ENCODE data around the gene MACROD1. TPM values are rescaled to one million over a fixed set of nuclear protein-coding genes. Genes with fewer than 3 reads are reported as not detected.

MACROD1 gene
- total and polyA plus RNA-seq, 9 of the 15 experiments (the other 6 are each of a cell fraction or from before 2014, with no cell fraction given): 1.1 to 60.0 (median 26.4) TPM

DNA sequence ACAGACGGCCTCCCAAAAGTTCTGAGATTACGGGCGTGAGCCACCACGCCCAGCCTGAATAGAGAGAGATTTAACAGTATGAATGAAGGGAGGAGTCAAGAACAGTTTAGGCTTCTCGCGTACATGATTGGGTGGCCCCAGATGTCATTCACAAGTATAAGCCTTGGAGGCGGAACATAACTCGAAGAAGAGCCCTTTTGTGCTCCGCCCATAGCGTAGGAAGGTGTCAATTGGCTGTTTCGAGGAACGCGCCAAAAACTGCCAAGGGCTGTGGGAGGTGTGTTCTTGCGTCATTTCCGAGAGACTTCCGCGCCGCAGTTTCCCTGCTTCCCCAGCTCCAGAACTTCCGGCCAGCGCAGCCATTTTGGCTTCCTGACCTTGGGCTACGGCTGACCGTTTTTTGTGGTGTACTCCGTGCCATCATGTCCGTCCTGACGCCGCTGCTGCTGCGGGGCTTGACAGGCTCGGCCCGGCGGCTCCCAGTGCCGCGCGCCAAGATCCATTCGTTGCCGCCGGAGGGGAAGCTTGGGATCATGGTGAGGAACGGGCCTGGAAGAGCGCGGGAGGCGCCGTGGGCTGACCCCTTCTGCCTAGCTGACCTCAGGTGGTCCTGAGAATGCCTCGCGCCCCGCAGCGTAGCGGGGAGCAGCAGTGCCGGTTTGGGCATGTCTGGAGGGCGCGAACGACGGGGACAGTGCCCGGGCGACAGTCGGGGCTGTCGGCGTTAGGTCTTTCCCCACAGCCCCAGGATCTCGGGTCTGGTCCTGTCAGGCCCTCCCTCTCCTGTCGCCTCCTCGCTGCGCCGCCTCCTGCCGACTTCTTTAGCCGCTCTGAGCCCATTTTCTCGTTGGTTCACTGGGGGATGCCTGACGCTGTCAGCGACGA lies 191.4 kb downstream of the MACROD1 start, which contains the start of gene COX8A (continued):
- TF ChIP-seq NR2C2 (CRISPR knock-in tag; IDR thresholded peaks at IDR 0.05) (peak; percentile 86; the same call in 1 of the 2 replicates), NR2C2 (tag; IDR thresholded peaks at IDR 0.05) (peak; percentile 88), RBM25 (IDR thresholded peaks at IDR 0.05; ENCODE audit: low read depth, low read length, severe bottlenecking) (peak; percentile 64), TAF1 (IDR thresholded peaks at IDR 0.05; ENCODE audit: control insufficient read depth, extremely low read depth, insufficient read depth, low read length, severe bottlenecking) (peak; percentile 94), SNRNP70 (optimal IDR thresholded peaks at IDR 0.05; ENCODE audit: low read depth, low read length) (no peak), ZEB2 (IDR thresholded peaks at IDR 0.05) (no peak), RBBP5 (IDR thresholded peaks at IDR 0.05; ENCODE audit: borderline replicate concordance, insufficient read depth, low read length, poor library complexity, severe bottlenecking) (no peak), ZNF165 (CRISPR knock-in tag; IDR thresholded peaks at IDR 0.05; ENCODE audit: borderline replicate concordance) (no peak; the same call in 1 of the 2 replicates), NBN (IDR thresholded peaks at IDR 0.05; ENCODE audit: low read depth) (no peak), RCOR1 (IDR thresholded peaks at IDR 0.05; ENCODE audit: borderline replicate concordance in 1 of 2, low read depth in 2 of 2, low read length in 2 of 2) (peak in 1 of 2 experiments; percentile 53; a peak in 2 of 4 replicates), SMARCE1 (IDR thresholded peaks at IDR 0.05) (peak; percentile 12; the same call in 1 of the 2 replicates), ZNF785 (CRISPR knock-in tag; IDR thresholded peaks at IDR 0.05) (no peak)
- TF ChIP-seq, protein P1, sequence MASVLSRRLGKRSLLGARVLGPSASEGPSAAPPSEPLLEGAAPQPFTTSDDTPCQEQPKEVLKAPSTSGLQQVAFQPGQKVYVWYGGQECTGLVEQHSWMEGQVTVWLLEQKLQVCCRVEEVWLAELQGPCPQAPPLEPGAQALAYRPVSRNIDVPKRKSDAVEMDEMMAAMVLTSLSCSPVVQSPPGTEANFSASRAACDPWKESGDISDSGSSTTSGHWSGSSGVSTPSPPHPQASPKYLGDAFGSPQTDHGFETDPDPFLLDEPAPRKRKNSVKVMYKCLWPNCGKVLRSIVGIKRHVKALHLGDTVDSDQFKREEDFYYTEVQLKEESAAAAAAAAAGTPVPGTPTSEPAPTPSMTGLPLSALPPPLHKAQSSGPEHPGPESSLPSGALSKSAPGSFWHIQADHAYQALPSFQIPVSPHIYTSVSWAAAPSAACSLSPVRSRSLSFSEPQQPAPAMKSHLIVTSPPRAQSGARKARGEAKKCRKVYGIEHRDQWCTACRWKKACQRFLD (CRISPR knock-in tag; IDR thresholded peaks at IDR 0.05): peak; percentile 69; the same call in 1 of the 2 replicates
- TF ChIP-seq, protein P2, sequence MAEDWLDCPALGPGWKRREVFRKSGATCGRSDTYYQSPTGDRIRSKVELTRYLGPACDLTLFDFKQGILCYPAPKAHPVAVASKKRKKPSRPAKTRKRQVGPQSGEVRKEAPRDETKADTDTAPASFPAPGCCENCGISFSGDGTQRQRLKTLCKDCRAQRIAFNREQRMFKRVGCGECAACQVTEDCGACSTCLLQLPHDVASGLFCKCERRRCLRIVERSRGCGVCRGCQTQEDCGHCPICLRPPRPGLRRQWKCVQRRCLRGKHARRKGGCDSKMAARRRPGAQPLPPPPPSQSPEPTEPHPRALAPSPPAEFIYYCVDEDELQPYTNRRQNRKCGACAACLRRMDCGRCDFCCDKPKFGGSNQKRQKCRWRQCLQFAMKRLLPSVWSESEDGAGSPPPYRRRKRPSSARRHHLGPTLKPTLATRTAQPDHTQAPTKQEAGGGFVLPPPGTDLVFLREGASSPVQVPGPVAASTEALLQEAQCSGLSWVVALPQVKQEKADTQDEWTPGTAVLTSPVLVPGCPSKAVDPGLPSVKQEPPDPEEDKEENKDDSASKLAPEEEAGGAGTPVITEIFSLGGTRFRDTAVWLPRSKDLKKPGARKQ (CRISPR knock-in tag; IDR thresholded peaks at IDR 0.05): no peak
- TF ChIP-seq, protein P3, sequence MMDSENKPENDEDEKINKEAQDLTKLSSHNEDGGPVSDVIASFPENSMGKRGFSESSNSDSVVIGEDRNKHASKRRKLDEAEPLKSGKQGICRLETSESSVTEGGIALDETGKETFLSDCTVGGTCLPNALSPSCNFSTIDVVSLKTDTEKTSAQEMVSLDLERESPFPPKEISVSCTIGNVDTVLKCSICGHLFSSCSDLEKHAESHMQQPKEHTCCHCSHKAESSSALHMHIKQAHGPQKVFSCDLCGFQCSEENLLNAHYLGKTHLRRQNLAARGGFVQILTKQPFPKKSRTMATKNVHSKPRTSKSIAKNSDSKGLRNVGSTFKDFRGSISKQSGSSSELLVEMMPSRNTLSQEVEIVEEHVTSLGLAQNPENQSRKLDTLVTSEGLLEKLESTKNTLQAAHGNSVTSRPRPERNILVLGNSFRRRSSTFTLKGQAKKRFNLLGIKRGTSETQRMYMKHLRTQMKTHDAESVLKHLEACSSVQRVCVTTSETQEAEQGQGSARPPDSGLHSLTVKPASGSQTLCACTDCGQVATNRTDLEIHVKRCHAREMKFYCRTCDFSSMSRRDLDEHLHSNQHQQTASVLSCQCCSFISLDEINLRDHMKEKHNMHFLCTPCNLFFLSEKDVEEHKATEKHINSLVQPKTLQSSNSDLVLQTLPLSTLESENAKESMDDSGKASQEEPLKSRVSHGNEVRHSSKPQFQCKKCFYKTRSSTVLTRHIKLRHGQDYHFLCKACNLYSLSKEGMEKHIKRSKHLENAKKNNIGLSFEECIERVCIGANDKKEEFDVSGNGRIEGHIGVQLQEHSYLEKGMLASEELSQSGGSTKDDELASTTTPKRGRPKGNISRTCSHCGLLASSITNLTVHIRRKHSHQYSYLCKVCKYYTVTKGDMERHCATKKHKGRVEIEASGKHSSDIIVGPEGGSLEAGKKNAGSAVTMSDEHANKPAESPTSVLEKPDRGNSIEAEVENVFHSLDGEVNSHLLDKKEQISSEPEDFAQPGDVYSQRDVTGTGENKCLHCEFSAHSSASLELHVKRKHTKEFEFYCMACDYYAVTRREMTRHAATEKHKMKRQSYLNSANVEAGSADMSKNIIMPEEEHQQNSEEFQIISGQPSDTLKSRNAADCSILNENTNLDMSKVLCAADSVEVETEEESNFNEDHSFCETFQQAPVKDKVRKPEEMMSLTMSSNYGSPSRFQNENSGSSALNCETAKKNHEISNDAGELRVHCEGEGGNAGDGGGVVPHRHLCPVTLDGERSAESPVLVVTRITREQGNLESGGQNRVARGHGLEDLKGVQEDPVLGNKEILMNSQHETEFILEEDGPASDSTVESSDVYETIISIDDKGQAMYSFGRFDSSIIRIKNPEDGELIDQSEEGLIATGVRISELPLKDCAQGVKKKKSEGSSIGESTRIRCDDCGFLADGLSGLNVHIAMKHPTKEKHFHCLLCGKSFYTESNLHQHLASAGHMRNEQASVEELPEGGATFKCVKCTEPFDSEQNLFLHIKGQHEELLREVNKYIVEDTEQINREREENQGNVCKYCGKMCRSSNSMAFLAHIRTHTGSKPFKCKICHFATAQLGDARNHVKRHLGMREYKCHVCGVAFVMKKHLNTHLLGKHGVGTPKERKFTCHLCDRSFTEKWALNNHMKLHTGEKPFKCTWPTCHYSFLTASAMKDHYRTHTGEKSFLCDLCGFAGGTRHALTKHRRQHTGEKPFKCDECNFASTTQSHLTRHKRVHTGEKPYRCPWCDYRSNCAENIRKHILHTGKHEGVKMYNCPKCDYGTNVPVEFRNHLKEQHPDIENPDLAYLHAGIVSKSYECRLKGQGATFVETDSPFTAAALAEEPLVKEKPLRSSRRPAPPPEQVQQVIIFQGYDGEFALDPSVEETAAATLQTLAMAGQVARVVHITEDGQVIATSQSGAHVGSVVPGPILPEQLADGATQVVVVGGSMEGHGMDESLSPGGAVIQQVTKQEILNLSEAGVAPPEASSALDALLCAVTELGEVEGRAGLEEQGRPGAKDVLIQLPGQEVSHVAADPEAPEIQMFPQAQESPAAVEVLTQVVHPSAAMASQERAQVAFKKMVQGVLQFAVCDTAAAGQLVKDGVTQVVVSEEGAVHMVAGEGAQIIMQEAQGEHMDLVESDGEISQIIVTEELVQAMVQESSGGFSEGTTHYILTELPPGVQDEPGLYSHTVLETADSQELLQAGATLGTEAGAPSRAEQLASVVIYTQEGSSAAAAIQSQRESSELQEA (IDR thresholded peaks at IDR 0.05; ENCODE audit: low read depth): no peak
